Measurements from ENCODE around the gene SLC8A1. TPM values are rescaled to one million over a fixed set of nuclear protein-coding genes. Genes with fewer than 3 reads are reported as not detected.

Gene SLC8A1
- total and polyA plus RNA-seq, 2 of the 13 experiments (the other 11 are each of a cell fraction or from before 2014, with no cell fraction given), result not detected

- Histone ChIP-seq H4K20me1 (ENCODE audit: insufficient read depth, low read length) (no peaks in the 10 kb centered on the region), H3K9me3 (ENCODE audit: low read length) (no peaks in the 10 kb centered on the region), H3K4me1 (ENCODE audit: insufficient read depth, low read length) (no peaks in the 10 kb centered on the region), H3K36me3 (replicated peaks in 1 of 2; ENCODE audit: control insufficient read depth in 1 of 2, insufficient read depth in 2 of 2, low read length in 2 of 2) (no peaks in the 10 kb centered on the region), H3K9ac (ENCODE audit: insufficient read depth, low read depth, low read length) (no peak overlapping the region), H3K27me3 (ENCODE audit: control insufficient read depth in 1 of 2, insufficient read depth in 2 of 2, low read length in 2 of 2) (no peaks in the 10 kb centered on the region), H3K27ac (ENCODE audit: extremely low read length, insufficient read depth, low read length) (no peak overlapping the region), H3K4me2 (ENCODE audit: low read depth, low read length) (no peak overlapping the region), H3K79me2 (ENCODE audit: insufficient read depth, low read length) (no peaks in the 10 kb centered on the region), H3K4me3 (replicated peaks in 1 of 3; ENCODE audit: insufficient read depth in 1 of 3, low read depth in 2 of 3, low read length in 3 of 3) (no peak overlapping the region), H2AFZ (ENCODE audit: low read length) (no peak overlapping the region)
- no peak for FAIRE-seq
- ATAC-seq, result no peak
- intact Hi-C loops (cut with micrococcal nuclease; ENCODE audit: unreplicated experiment), result no loop called here
- under 1% methylated on average over 7 of the region's 7 CpGs for WGBS (ENCODE audit: low lambda C conversion rate)
- no TSS peak for BruUV-seq (replicated peaks)
- POLR2A ChIA-PET, result no interaction called here
- DNase-seq (ENCODE audit: low spot score), result no peak
- in situ Hi-C loops (cut with HindIII; ENCODE audit: extremely low pct_ligation_motif_present, low pct_unique_long_range_greater_than_20kb), result no loop called here
- CTCF ChIA-PET (ENCODE audit: low intra/inter-chr PET ratio, low total read pairs), result no interaction called here
- TF ChIP-seq POLR2AphosphoS5 (IDR thresholded peaks at IDR 0.05; ENCODE audit: low read depth, low read length) (no peak), ZFP36 (IDR thresholded peaks at IDR 0.05; ENCODE audit: borderline replicate concordance, low read depth, low read length, partially characterized antibody) (no peak), ZNF329 (CRISPR knock-in tag; IDR thresholded peaks at IDR 0.05; ENCODE audit: low read depth) (no peak), ZNF777 (CRISPR knock-in tag; IDR thresholded peaks at IDR 0.05) (no peak), ZBTB2 (CRISPR knock-in tag; IDR thresholded peaks at IDR 0.05; ENCODE audit: low read depth) (no peak), MNT (IDR thresholded peaks at IDR 0.05) (no peak), EZH2 (conservative IDR thresholded peaks at IDR 0.05; ENCODE audit: low read depth, low read length) (no peak), TARDBP (CRISPR knock-in tag; IDR thresholded peaks at IDR 0.05) (no peak), ZNF276 (CRISPR knock-in tag; IDR thresholded peaks at IDR 0.05; ENCODE audit: low read depth) (no peak), MED13 (CRISPR knock-in tag; IDR thresholded peaks at IDR 0.05) (no peak), SPEN (CRISPR knock-in tag; IDR thresholded peaks at IDR 0.05; ENCODE audit: low read depth) (no peak), SSRP1 (CRISPR knock-in tag; IDR thresholded peaks at IDR 0.05) (no peak), PLSCR1 (CRISPR knock-in tag; IDR thresholded peaks at IDR 0.05; ENCODE audit: borderline replicate concordance) (no peak), DDIT3 (CRISPR knock-in tag; IDR thresholded peaks at IDR 0.05) (no peak), ZBTB39 (CRISPR knock-in tag; IDR thresholded peaks at IDR 0.05) (no peak), KLF16 (CRISPR knock-in tag; IDR thresholded peaks at IDR 0.05) (no peak)
These were observed 130.8 kb downstream of the SLC8A1 start for GRCh38 chr2:40321016-40321623.
